ENCODE results near the gene HRH2. TPM values are rescaled to one million over a fixed set of nuclear protein-coding genes. Genes with fewer than 3 reads are reported as not detected.

Gene HRH2
- polyA plus RNA-seq, 1 donor (not counting 4 experiments of a cell fraction or from before 2014, with no cell fraction given), result not detected

- Histone ChIP-seq H3K36me3 (ENCODE audit: control insufficient read depth in 2 of 2, extremely low read depth in 1 of 2, insufficient read depth in 2 of 2, low read length in 2 of 2) (no peaks in the 10 kb centered on the region), H3K27me3 (ENCODE audit: control insufficient read depth, extremely low read depth, insufficient read depth, low read length) (peaks cover 15% of the 10 kb centered on the region), H3K4me1 (ENCODE audit: control insufficient read depth, extremely low read depth, insufficient read depth, low read length) (no peaks in the 10 kb centered on the region), H4K20me1 (ENCODE audit: control insufficient read depth, extremely low read depth, insufficient read depth, low read length) (no peaks in the 10 kb centered on the region), H3K9ac (ENCODE audit: control insufficient read depth, extremely low read depth, insufficient read depth, low read length) (no peak overlapping the region), H2AFZ (ENCODE audit: control insufficient read depth, low read length) (no peak overlapping the region), H3K9me3 (ENCODE audit: control insufficient read depth, low read depth, low read length) (no peaks in the 10 kb centered on the region), H3K4me2 (ENCODE audit: control insufficient read depth, extremely low read depth, insufficient read depth, low read depth, low read length) (no peak overlapping the region), H3K9me1 (ENCODE audit: control insufficient read depth, extremely low read depth, insufficient read depth, low read length) (no peaks in the 10 kb centered on the region), H3K79me2 (ENCODE audit: control insufficient read depth, insufficient read depth, low read length) (no peaks in the 10 kb centered on the region), H3K4me3 (ENCODE audit: control insufficient read depth in 2 of 3, extremely low read depth in 1 of 3, insufficient read depth in 2 of 3, low read depth in 1 of 3, low read length in 3 of 3) (no peak overlapping the region), H3K27ac (ENCODE audit: control insufficient read depth, insufficient read depth, low read length) (no peak overlapping the region)
- dilution Hi-C loops (cut with MboI; ENCODE audit: extremely low pct_ligation_motif_present, low sequenced_read_pairs), result no loop called here
- DNase-seq (ENCODE audit: low read depth, low spot score), result no peak
- no peak for FAIRE-seq
- TF ChIP-seq CTCF (optimal IDR thresholded peaks at IDR 0.05 in 1 of 3, IDR thresholded peaks at IDR 0.05 in 1 of 3, conservative IDR thresholded peaks at IDR 0.05 in 1 of 3; ENCODE audit: extremely low read depth in 1 of 3, insufficient read depth in 2 of 3, low read length in 3 of 3) (no peak), EZH2 (IDR thresholded peaks at IDR 0.05; ENCODE audit: low read length) (no peak)
Observed at GRCh38 chr5:175742290-175742994, 84.6 kb downstream of the HRH2 start.

GRCh38 chr5:175743676-175744210 is 85.9 kb downstream of the HRH2 start:
- H4K20me1 ChIP-seq (ENCODE audit: control insufficient read depth, extremely low read depth, insufficient read depth, low read length), result no peaks in the 10 kb centered on the region
- no peaks in the 10 kb centered on the region for H3K79me2 ChIP-seq (ENCODE audit: control insufficient read depth, insufficient read depth, low read length)
- H3K27me3 ChIP-seq (ENCODE audit: control insufficient read depth, extremely low read depth, insufficient read depth, low read length), result peaks cover 11% of the 10 kb centered on the region
- no peak overlapping the region for H2AFZ ChIP-seq (ENCODE audit: control insufficient read depth, low read length)
- TF ChIP-seq CTCF (optimal IDR thresholded peaks at IDR 0.05 in 1 of 3, IDR thresholded peaks at IDR 0.05 in 1 of 3, conservative IDR thresholded peaks at IDR 0.05 in 1 of 3; ENCODE audit: extremely low read depth in 1 of 3, insufficient read depth in 2 of 3, low read length in 3 of 3) (no peak), EZH2 (IDR thresholded peaks at IDR 0.05; ENCODE audit: low read length) (no peak)
- no peak overlapping the region for H3K27ac ChIP-seq (ENCODE audit: control insufficient read depth, insufficient read depth, low read length)
- H3K36me3 ChIP-seq (ENCODE audit: control insufficient read depth in 2 of 2, extremely low read depth in 1 of 2, insufficient read depth in 2 of 2, low read length in 2 of 2), result no peaks in the 10 kb centered on the region
- FAIRE-seq (no peak), DNase-seq (ENCODE audit: low read depth, low spot score) (no peak)
- H3K4me2 ChIP-seq (ENCODE audit: control insufficient read depth, extremely low read depth, insufficient read depth, low read depth, low read length), result no peak overlapping the region
- H3K4me3 ChIP-seq (ENCODE audit: control insufficient read depth in 2 of 3, extremely low read depth in 1 of 3, insufficient read depth in 2 of 3, low read depth in 1 of 3, low read length in 3 of 3), result no peak overlapping the region
- H3K4me1 ChIP-seq (ENCODE audit: control insufficient read depth, extremely low read depth, insufficient read depth, low read length), result no peaks in the 10 kb centered on the region
- no peak overlapping the region for H3K9ac ChIP-seq (ENCODE audit: control insufficient read depth, extremely low read depth, insufficient read depth, low read length)
- no peaks in the 10 kb centered on the region for H3K9me3 ChIP-seq (ENCODE audit: control insufficient read depth, low read depth, low read length)
- no peaks in the 10 kb centered on the region for H3K9me1 ChIP-seq (ENCODE audit: control insufficient read depth, extremely low read depth, insufficient read depth, low read length)
- dilution Hi-C loops (cut with MboI; ENCODE audit: extremely low pct_ligation_motif_present, low sequenced_read_pairs), result no loop called here
